DND-41 (cell line): Measurements from ENCODE around the gene NTNG2.
"Not testable (repeated sequence)": the region's sequence is repeated elsewhere in the genome, so short reads cannot be mapped to it uniquely, and the experiment has no call there.

ENCODE experiments used
- ATAC-seq: fragments of 200-7000 bp; cut with Tn5 transposase; 3 replicates; pipeline ENCODE4 v1.9.1; 2021; ENCODE audit warnings: low read depth; ENCODE audit not compliant: insufficient read depth
- DNase-seq: peaks from one replicate; pipeline ENCODE4 v3.0.0-alpha.2; 2020
- H2AFZ ChIP-seq: 2 replicates; pipeline ENCODE4 v1.6.0; 2012; ENCODE audit warnings: low read depth, low read length
- H3K27ac ChIP-seq: 2 replicates; pipeline ENCODE4 v1.5.1; 2012; ENCODE audit warnings: low read length, inconsistent platforms
- H3K27me3 ChIP-seq: fragments of 200-600 bp; sonication (generic); 2 replicates; pipeline ENCODE4 v1.6.0; 2012; ENCODE audit warnings: low read length, mild to moderate bottlenecking, inconsistent platforms; ENCODE audit not compliant: insufficient read depth, poor library complexity
- H3K36me3 ChIP-seq: 2 replicates; pipeline ENCODE4 v1.5.1; 2012; ENCODE audit warnings: low read length, inconsistent platforms; ENCODE audit not compliant: insufficient read depth
- H3K4me1 ChIP-seq: 2 replicates; pipeline ENCODE4 v1.5.1; 2012; ENCODE audit warnings: mild to moderate bottlenecking, low read length; ENCODE audit not compliant: insufficient read depth
- H3K4me2 ChIP-seq: 2 replicates; pipeline ENCODE4 v1.6.0; 2012; ENCODE audit warnings: mild to moderate bottlenecking, moderate library complexity, low read length, inconsistent platforms; ENCODE audit not compliant: insufficient read depth
- H3K4me3 ChIP-seq, 2 experiments: fragments of 200-600 bp in 1 of 2; shearing (Covaris generic) in 1 of 2; 2 replicates each; pipeline ENCODE4 v1.5.1; 2012 to 2016; ENCODE audit warnings: inconsistent platforms in 2 of 2, low read length in 2 of 2, mild to moderate bottlenecking in 2 of 2, low read depth in 1 of 2, moderate library complexity in 1 of 2
- H3K79me2 ChIP-seq: 2 replicates; pipeline ENCODE4 v1.6.0; 2012; ENCODE audit warnings: low read length, inconsistent platforms; ENCODE audit not compliant: insufficient read depth
- H3K9ac ChIP-seq: 2 replicates; pipeline ENCODE4 v1.6.0; 2012; ENCODE audit warnings: low read depth, mild to moderate bottlenecking, inconsistent platforms, low read length, moderate library complexity
- H3K9me3 ChIP-seq: 2 replicates; pipeline ENCODE4 v1.5.1; 2012; ENCODE audit warnings: low read length, moderate library complexity, mild to moderate bottlenecking, inconsistent platforms; ENCODE audit not compliant: insufficient read depth, severe bottlenecking
- H4K20me1 ChIP-seq: 2 replicates; pipeline ENCODE4 v1.6.0; 2012; ENCODE audit warnings: low read length; ENCODE audit not compliant: insufficient read depth
- CTCF ChIP-seq: IDR thresholded peaks from 2 replicates; pipeline ENCODE4 v1.5.1; 2012; ENCODE audit warnings: borderline replicate concordance, low read length, moderate library complexity, mild to moderate bottlenecking; ENCODE audit not compliant: poor library complexity, severe bottlenecking; ENCODE audit errors: extremely low read depth
- EZH2 ChIP-seq: IDR thresholded peaks from 3 replicates; pipeline ENCODE4 v1.6.1; 2012; ENCODE audit warnings: borderline replicate concordance, low read depth, mild to moderate bottlenecking, moderate library complexity, low read length, inconsistent platforms; ENCODE audit not compliant: severe bottlenecking

The NTNG2 gene

GRCh38 chr9:132129535-132129934, 32.3 kb upstream of the NTNG2 start:
- Histone ChIP-seq H4K20me1 (no peaks in the 10 kb centered on the region; the same call in 1 of the 2 replicates), H3K4me1 (no peaks in the 10 kb centered on the region), H3K9ac (no peak overlapping the region), H3K4me2 (no peak overlapping the region), H3K27ac (no peak overlapping the region), H3K9me3 (no peaks in the 10 kb centered on the region), H3K27me3 (peaks cover 4% of the 10 kb centered on the region), H3K36me3 (no peaks in the 10 kb centered on the region), H3K4me3 (no peak overlapping the region), H2AFZ (no peak overlapping the region), H3K79me2 (no peaks in the 10 kb centered on the region)
- DNase-seq, result no peak
- no peak for TF ChIP-seq CTCF
- no peak for TF ChIP-seq EZH2
- no peak for ATAC-seq

DNA sequence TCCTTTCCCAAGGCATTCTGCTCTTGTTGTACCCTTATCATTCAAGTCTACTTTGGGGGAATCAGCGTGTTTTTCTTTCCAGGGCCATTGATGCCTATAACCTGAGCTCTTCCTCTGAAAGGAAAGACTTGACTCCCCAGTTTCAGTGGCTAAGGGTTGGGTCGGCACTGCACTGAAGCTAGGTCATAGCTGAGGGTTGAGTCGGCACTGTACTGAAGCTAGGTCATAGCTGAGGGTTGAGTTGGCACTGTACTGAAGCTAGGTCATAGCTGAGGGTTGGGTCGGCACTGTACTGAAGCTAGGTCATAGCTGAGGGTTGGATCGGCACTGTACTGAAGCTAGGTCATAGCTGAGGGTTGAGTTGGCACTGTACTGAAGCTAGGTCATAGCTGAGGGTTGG, 27.8 kb upstream of the NTNG2 start:
- ATAC-seq, H3K4me2 ChIP-seq, H3K79me2 ChIP-seq, H3K27ac ChIP-seq, DNase-seq, H2AFZ ChIP-seq, H3K9ac ChIP-seq, H3K9me3 ChIP-seq, H3K36me3 ChIP-seq, H3K27me3 ChIP-seq, H3K4me3 ChIP-seq, H4K20me1 ChIP-seq, H3K4me1 ChIP-seq: not testable (repeated sequence)

GRCh38 chr9:132135456-132135855, 26.4 kb upstream of the NTNG2 start:
- no peaks in the 10 kb centered on the region for H3K9me3 ChIP-seq
- H3K4me3 ChIP-seq, result no peak overlapping the region
- ATAC-seq (no peak), DNase-seq (no peak)
- no peaks in the 10 kb centered on the region for H3K36me3 ChIP-seq
- H3K9ac ChIP-seq, result no peak overlapping the region
- H4K20me1 ChIP-seq, result no peaks in the 10 kb centered on the region; the same call in 1 of the 2 replicates
- no peaks in the 10 kb centered on the region for H3K27me3 ChIP-seq
- H3K4me1 ChIP-seq, result no peaks in the 10 kb centered on the region
- TF ChIP-seq EZH2 (no peak), CTCF (no peak)
- no peak overlapping the region for H2AFZ ChIP-seq
- H3K4me2 ChIP-seq, result no peak overlapping the region
- no peak overlapping the region for H3K27ac ChIP-seq
- H3K79me2 ChIP-seq, result no peaks in the 10 kb centered on the region

- no peak for DNase-seq
- Histone ChIP-seq H3K36me3 (no peaks in the 10 kb centered on the region), H3K4me1 (no peaks in the 10 kb centered on the region), H3K4me3 (no peak overlapping the region), H3K4me2 (no peak overlapping the region), H3K27me3 (no peaks in the 10 kb centered on the region), H3K9me3 (no peaks in the 10 kb centered on the region), H4K20me1 (no peaks in the 10 kb centered on the region; the same call in 1 of the 2 replicates), H3K79me2 (no peaks in the 10 kb centered on the region), H3K27ac (no peak overlapping the region), H3K9ac (no peak overlapping the region), H2AFZ (no peak overlapping the region)
- no peak for ATAC-seq
- TF ChIP-seq EZH2 (no peak), CTCF (no peak)
These were observed 25.6 kb upstream of the NTNG2 start for GRCh38 chr9:132136151-132136780.
